Lower lobe of right lung (tissue), 2 donors: ENCODE measurements around the gene FBP1. TPM values are rescaled to one million over a fixed set of nuclear protein-coding genes. Genes with fewer than 3 reads are reported as not detected.

ENCODE experiments used
- ATAC-seq, 2 donors: fragments of 200-7000 bp; cut with Tn5 transposase; one replicate each; pipeline ENCODE4 v1.9.1; 2020 to 2022; ENCODE audit warnings: mild to moderate bottlenecking in 2 of 2, moderate library complexity in 2 of 2
- DNase-seq: peaks from one replicate; pipeline ENCODE4 v3.0.0-alpha.2; 2020
- H3K27ac ChIP-seq: fragments of 200-600 bp; one replicate; pipeline ENCODE4 v1.8.0; 2022
- H3K27me3 ChIP-seq: fragments of 200-600 bp; one replicate; pipeline ENCODE4 v1.8.0; 2022; ENCODE audit warnings: low read depth
- H3K36me3 ChIP-seq: fragments of 200-600 bp; one replicate; pipeline ENCODE4 v1.8.0; 2022; ENCODE audit warnings: mild to moderate bottlenecking
- H3K4me1 ChIP-seq: fragments of 200-600 bp; one replicate; pipeline ENCODE4 v1.8.0; 2022
- H3K4me3 ChIP-seq: fragments of 200-600 bp; one replicate; pipeline ENCODE4 v1.8.0; 2022; ENCODE audit warnings: mild to moderate bottlenecking
- H3K9me3 ChIP-seq: fragments of 200-600 bp; one replicate; pipeline ENCODE4 v1.8.0; 2022
- intact Hi-C: fragments of 100-400 bp; cut with DNase I; formaldehyde crosslinking; loops from one replicate; pipeline ENCODE4 v1.11.0; 2022
- long read RNA-seq: library from polyadenylated mRNA; unstranded; transcript quantifications from one replicate; pipeline ENCODE4 v2.0.0, GENCODE V29; 2021
- total RNA-seq: library from RNA; stranded (reverse); fragmentation: NEBNext Ultra II Directional; extraction: Animal tissue kit (Norgen Biotek cat#: 25700); gene quantifications from one replicate; pipeline ENCODE4 v1.2.1, GENCODE V29; 2021
- TF ChIP-seq, protein P1 (sequence below): fragments of 200-600 bp; IDR thresholded peaks from one replicate; pipeline ENCODE4 v1.8.0; 2022; ENCODE audit warnings: antibody characterized with exemption, mild to moderate bottlenecking
- donor health status: DM: no; HTN: yes; CAD: no; lungs with severe emphysema.

The FBP1 gene
- 527 TPM for total RNA-seq
- long read RNA-seq, transcript FBP1-201 (7 exons, 1,462 nt): major isoform, 1,009 of 1,061 reads
- long read RNA-seq, partial matches to known transcripts: 28 of 1,061 reads
- long read RNA-seq, other reads (novel, unspliced or antisense): 24 of 1,061 reads

DNA sequence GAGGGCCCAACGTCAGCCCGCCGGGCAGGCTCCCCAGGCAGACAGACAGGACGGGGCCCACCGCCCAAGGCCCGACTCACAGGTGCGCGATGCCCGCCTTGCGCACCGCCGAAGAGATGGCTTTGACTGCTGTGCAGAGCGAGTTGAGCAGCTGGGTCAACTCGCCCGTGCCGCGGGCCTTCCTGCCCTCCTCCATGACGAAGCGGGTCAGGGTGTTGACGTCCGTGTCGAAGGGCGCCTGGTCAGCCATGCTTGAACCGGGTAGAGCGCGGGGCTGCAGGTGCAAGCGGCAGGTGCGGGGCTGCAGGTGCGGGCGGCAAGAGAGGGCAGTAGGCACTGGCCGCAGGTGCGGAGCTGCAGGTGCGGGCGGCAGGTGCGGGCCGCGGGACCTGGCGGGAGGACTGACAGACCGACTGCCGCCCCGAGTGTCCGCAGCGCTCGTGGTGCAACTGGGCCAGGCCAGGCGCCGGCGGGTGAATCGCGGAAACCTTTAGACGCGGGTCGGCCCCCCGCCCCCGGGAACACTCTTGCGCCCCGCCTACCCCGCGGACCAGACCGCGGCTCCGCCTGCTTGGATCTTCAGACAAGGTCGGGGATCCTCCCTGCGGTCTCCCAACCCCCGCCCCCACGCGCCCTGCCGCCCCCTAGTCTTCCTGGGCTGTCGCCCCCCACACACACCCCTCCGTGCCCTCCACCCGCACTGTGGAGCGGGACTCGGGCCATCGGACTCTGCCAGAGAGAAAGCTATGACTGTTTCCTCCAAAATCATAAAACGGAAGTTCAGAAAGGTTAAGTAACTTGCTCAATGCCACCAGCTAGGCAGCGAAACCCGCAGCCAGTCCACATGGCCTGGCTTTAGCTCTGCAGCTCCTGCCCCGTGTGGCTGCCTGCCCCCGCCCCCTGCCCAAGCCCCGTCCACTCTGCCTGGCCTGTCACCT, at the start of gene FBP1:
FBP1 (minus strand) TSS at position 458 of the 938 bp plus-strand sequence; CDS start at position 250, 208 bp downstream.
- DNase-seq: peak; percentile 92
- Histone ChIP-seq H3K27me3 (no peaks in the 10 kb centered on the region), H3K4me1 (peaks cover 34% of the 10 kb centered on the region), H3K36me3 (no peaks in the 10 kb centered on the region), H3K4me3 (peak within 1 kb of the TSS; percentile 82), H3K9me3 (no peaks in the 10 kb centered on the region), H3K27ac (peak within 1 kb of the TSS; percentile 86)
- intact Hi-C loops: no loop called here
- ATAC-seq: peak; percentile 87 to 89
- TF ChIP-seq, protein P1, sequence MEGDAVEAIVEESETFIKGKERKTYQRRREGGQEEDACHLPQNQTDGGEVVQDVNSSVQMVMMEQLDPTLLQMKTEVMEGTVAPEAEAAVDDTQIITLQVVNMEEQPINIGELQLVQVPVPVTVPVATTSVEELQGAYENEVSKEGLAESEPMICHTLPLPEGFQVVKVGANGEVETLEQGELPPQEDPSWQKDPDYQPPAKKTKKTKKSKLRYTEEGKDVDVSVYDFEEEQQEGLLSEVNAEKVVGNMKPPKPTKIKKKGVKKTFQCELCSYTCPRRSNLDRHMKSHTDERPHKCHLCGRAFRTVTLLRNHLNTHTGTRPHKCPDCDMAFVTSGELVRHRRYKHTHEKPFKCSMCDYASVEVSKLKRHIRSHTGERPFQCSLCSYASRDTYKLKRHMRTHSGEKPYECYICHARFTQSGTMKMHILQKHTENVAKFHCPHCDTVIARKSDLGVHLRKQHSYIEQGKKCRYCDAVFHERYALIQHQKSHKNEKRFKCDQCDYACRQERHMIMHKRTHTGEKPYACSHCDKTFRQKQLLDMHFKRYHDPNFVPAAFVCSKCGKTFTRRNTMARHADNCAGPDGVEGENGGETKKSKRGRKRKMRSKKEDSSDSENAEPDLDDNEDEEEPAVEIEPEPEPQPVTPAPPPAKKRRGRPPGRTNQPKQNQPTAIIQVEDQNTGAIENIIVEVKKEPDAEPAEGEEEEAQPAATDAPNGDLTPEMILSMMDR: no peak

DNA sequence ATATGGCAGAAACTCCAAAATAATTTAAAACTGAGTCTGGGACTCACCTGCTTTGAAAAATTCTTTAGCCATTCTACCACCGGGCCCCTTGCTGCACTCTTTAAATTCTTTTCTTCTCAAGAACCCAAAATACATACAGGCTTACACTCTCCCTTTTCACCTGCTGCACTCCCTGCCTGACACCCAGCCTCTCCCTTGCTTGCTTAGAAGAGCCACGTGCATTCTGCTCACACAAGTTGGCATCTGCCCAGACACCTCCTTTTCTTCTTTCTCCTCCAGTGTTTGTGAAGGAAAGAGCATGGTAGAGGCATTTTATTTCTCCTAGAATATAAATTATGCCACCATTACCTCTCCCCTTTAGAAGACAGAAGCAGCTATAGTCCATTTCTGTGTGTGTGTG, 48.1 kb upstream of the FBP1 start:
- TF ChIP-seq, protein P1: no peak
- intact Hi-C loops: no loop called here
- DNase-seq (no peak), ATAC-seq (no peak)
- H3K4me1 ChIP-seq: no peaks in the 10 kb centered on the region
- no peak overlapping the region for H3K27ac ChIP-seq
- no peaks in the 10 kb centered on the region for H3K9me3 ChIP-seq
- no peaks in the 10 kb centered on the region for H3K36me3 ChIP-seq
- H3K4me3 ChIP-seq: no peak overlapping the region
- H3K27me3 ChIP-seq: no peaks in the 10 kb centered on the region

DNA sequence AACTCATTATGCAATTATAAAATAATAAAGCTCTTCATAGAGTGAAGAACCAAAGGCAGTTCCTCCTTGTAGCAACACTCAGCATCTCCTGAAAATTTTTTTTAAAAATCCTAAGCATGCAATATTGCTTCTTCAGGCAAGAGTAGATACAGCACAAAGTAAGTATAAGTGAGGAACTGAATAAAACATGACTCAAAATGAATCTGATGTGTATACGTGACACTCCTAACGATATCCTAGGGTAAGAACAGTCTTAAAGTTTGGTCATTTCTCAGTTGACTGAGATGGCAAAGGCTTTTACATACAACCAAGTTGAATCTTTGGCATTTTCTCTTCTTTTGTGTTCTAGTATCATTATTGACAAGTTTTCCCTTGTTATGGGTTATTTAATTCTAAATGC, 46.0 kb upstream of the FBP1 start:
- Histone ChIP-seq H3K36me3 (no peaks in the 10 kb centered on the region), H3K27ac (no peak overlapping the region), H3K4me3 (no peak overlapping the region), H3K4me1 (no peaks in the 10 kb centered on the region), H3K9me3 (no peaks in the 10 kb centered on the region), H3K27me3 (no peaks in the 10 kb centered on the region)
- intact Hi-C loops: no loop called here
- TF ChIP-seq, protein P1: no peak
- ATAC-seq: no peak
- DNase-seq: no peak

DNA sequence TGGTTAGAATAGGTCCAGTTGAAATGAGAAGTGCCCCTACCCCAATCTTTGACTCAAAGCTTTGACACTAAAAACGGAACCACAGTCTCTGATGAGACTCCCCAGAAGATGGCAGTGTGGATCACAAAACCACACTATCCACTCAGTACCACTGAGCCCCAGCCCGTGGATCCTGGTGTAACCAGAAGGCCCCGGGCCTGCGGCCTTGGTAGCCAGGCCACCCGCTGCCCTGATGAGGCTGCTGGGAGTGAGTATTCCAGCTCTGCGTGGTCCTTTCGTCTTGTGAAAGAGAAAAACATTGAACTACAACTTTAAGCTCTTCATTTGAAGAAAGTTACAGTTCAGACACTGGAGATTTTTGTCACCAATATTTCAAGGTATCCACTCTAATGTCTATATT, 42.2 kb upstream of the FBP1 start:
- no peaks in the 10 kb centered on the region for H3K9me3 ChIP-seq
- no peak overlapping the region for H3K4me3 ChIP-seq
- TF ChIP-seq, protein P1: peak; percentile 78
- H3K27me3 ChIP-seq: no peaks in the 10 kb centered on the region
- no peaks in the 10 kb centered on the region for H3K36me3 ChIP-seq
- intact Hi-C loops: loop anchor here (5.0 kb wide), 1 partner anchor 451 kb away; no protein-coding TSS in a partner anchor
- H3K4me1 ChIP-seq: no peaks in the 10 kb centered on the region
- H3K27ac ChIP-seq: no peak overlapping the region
- DNase-seq (peak; percentile 83), ATAC-seq (peak; percentile 97)

DNA sequence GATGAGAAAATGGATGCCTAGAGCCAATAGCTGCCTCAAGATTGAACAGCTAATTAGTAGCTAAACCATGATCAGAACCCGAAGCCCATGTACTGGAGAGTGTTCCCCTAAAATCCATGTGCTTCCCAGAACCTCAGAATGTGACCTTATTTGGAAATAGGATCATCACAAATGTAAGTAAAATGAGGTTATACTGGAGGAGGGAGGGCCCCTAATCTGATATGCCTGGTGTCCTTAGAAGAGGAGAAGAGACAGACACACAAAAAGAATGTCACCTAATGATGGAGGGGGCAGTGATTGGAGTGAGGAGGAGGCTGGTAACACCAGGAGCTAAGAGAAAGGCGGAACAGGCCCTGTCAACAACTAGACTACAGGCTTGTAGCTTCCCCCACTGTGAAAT, 41.3 kb upstream of the FBP1 start:
- intact Hi-C loops: loop anchor here (5.0 kb wide), 1 partner anchor 452 kb away; no protein-coding TSS in a partner anchor
- H3K27ac ChIP-seq: no peak overlapping the region
- no peaks in the 10 kb centered on the region for H3K4me1 ChIP-seq
- no peaks in the 10 kb centered on the region for H3K36me3 ChIP-seq
- no peak for DNase-seq
- no peaks in the 10 kb centered on the region for H3K9me3 ChIP-seq
- no peak for ATAC-seq
- no peak overlapping the region for H3K4me3 ChIP-seq
- TF ChIP-seq, protein P1: no peak
- H3K27me3 ChIP-seq: no peaks in the 10 kb centered on the region
